Ovary (tissue), 3 donors: ENCODE measurements around the gene C1orf53.

Source experiments
- EP300 ChIP-seq: sonication (generic); formaldehyde crosslinking; IDR thresholded peaks from one replicate; pipeline ENCODE4 v1.6.1; 2017; ENCODE audit warnings: antibody characterized with exemption
- POLR2A ChIP-seq: fragments of 450-650 bp; IDR thresholded peaks from one replicate; pipeline ENCODE4 v1.6.1; 2017; ENCODE audit warnings: antibody characterized with exemption, mild to moderate bottlenecking, moderate library complexity
- TF ChIP-seq, protein P1 (sequence below), 3 donors: fragments of 450-650 bp in 2 of 3; fragments of 200-600 bp in 1 of 3; IDR thresholded peaks; one replicate each; pipeline versions ENCODE4 v1.5.1 to v1.8.0; 2016 to 2022; ENCODE audit warnings: antibody characterized with exemption in 3 of 3, mild to moderate bottlenecking in 1 of 3
- donor health status: DM: no; HTN: no; CAD: no.

DNA sequence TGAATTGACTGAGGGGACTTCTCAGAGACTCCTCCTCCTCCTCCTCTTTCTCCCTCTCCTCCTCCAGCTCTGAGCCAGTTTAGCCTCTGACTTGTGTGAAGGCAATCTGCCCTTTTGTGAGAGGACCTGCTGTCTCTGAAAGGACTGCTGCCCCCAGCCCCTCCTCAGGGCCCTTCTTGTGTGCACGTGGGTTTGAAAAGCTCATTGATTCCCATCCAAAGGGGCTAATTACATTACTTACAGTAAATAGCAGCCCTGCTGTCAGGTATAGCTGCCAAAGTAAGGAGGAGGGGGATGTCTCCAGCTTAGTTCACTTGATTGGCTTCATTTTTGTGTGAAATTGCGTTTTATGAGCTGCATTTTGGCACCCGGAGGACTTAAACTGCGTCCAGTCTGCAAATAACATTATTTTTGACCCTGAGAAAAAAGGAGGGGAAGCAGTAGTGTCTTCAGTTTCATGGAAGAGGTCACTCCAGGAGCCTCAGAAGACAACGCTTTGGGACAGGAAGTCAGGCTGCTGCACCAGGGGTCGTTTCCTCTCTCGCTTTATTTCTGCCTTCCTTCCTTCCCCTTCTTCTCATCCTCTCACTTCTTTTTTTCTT is 12.9 kb downstream of the C1orf53 start:
- TF ChIP-seq, protein P1, sequence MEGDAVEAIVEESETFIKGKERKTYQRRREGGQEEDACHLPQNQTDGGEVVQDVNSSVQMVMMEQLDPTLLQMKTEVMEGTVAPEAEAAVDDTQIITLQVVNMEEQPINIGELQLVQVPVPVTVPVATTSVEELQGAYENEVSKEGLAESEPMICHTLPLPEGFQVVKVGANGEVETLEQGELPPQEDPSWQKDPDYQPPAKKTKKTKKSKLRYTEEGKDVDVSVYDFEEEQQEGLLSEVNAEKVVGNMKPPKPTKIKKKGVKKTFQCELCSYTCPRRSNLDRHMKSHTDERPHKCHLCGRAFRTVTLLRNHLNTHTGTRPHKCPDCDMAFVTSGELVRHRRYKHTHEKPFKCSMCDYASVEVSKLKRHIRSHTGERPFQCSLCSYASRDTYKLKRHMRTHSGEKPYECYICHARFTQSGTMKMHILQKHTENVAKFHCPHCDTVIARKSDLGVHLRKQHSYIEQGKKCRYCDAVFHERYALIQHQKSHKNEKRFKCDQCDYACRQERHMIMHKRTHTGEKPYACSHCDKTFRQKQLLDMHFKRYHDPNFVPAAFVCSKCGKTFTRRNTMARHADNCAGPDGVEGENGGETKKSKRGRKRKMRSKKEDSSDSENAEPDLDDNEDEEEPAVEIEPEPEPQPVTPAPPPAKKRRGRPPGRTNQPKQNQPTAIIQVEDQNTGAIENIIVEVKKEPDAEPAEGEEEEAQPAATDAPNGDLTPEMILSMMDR (IDR thresholded peaks at IDR 0.05): no peak
- TF ChIP-seq POLR2A (no peak), EP300 (no peak)
